CD4-positive, alpha-beta T cell (primary cell): Measurements from ENCODE around the gene TMEM132D. TPM values are rescaled to one million over a fixed set of nuclear protein-coding genes. Genes with fewer than 3 reads are reported as not detected.

ENCODE experiments used
- ATAC-seq: fragments of 200-7000 bp; cut with Tn5 transposase; one replicate; pipeline ENCODE4 v1.10.0; 2022; ENCODE audit warnings: mild to moderate bottlenecking; ENCODE audit not compliant: poor library complexity
- CTCF ChIA-PET: fragments of 350-600 bp; sonication (Branson Sonifier 250); formaldehyde crosslinking; loops from one replicate; lab custom pipeline; 2021; ENCODE audit warnings: antibody characterized with exemption, inconsistent platforms; lab: Charles Lee
- POLR2A ChIA-PET: fragments of 350-600 bp; sonication (Branson Sonifier 250); formaldehyde crosslinking; loops from one replicate; lab custom pipeline; 2021; ENCODE audit warnings: antibody characterized with exemption, inconsistent platforms; lab: Charles Lee
- DNase-seq, 14 experiments: peaks; one replicate each; pipeline ENCODE4 v3.0.0-alpha.2; 2013 to 2020; ENCODE audit warnings: mixed read lengths in 2 of 14
- H3K27ac ChIP-seq, 2 donors: one replicate each; pipeline versions ENCODE4 v1.5.1 to v1.7.0; 2013; ENCODE audit warnings: low read length in 2 of 2, low read depth in 1 of 2, mild to moderate bottlenecking in 1 of 2
- H3K27me3 ChIP-seq, 2 experiments: 1 replicate in 1 of 2; 2 replicates in 1 of 2; pipeline versions ENCODE4 v1.6.1 to v1.7.0; 2013; ENCODE audit warnings: low read length in 2 of 2, control low read depth in 1 of 2, mild to moderate bottlenecking in 1 of 2, moderate library complexity in 1 of 2; ENCODE audit not compliant: insufficient read depth in 2 of 2, control insufficient read depth in 1 of 2
- H3K36me3 ChIP-seq: one replicate; pipeline ENCODE4 v1.6.1; 2013; ENCODE audit warnings: low read length, control low read depth; ENCODE audit not compliant: insufficient read depth
- H3K4me1 ChIP-seq: one replicate; pipeline ENCODE4 v1.6.1; 2013; ENCODE audit warnings: low read length, control low read depth; ENCODE audit not compliant: insufficient read depth
- H3K4me3 ChIP-seq: one replicate; pipeline ENCODE4 v1.5.1; 2013; ENCODE audit warnings: mild to moderate bottlenecking, low read length, moderate library complexity
- H3K9me3 ChIP-seq, 2 experiments: 1 replicate in 1 of 2; 2 replicates in 1 of 2; pipeline versions ENCODE4 v1.6.1 to v1.7.0; 2013; ENCODE audit warnings: low read length in 2 of 2, mild to moderate bottlenecking in 2 of 2, control low read depth in 1 of 2, moderate library complexity in 1 of 2; ENCODE audit not compliant: control insufficient read depth in 1 of 2, insufficient read depth in 1 of 2
- H3K27ac Mint-ChIP-seq: one replicate; pipeline ENCODE4 v1.8.0; 2020; ENCODE audit warnings: mixed read lengths
- H3K27me3 Mint-ChIP-seq: one replicate; pipeline ENCODE4 v1.8.0; 2021; ENCODE audit warnings: mixed read lengths
- H3K36me3 Mint-ChIP-seq: one replicate; pipeline ENCODE4 v1.8.0; 2021; ENCODE audit warnings: low read depth, mixed read lengths
- H3K4me1 Mint-ChIP-seq: one replicate; pipeline ENCODE4 v1.8.0; 2021; ENCODE audit warnings: low read depth, mixed read lengths
- H3K4me3 Mint-ChIP-seq: one replicate; pipeline ENCODE4 v1.8.0; 2020; ENCODE audit warnings: mild to moderate bottlenecking, mixed read lengths
- H3K9me3 Mint-ChIP-seq: one replicate; pipeline ENCODE4 v1.8.0; 2020; ENCODE audit warnings: mixed read lengths
- CTCF ChIP-seq: fragments of 200-600 bp; IDR thresholded peaks from one replicate; pipeline ENCODE4 v1.8.0; 2022; ENCODE audit warnings: antibody characterized with exemption, mild to moderate bottlenecking
- intact Hi-C, 2 experiments: fragments of 100-400 bp; cut with DNase I in 1 of 2; cut with micrococcal nuclease in 1 of 2; formaldehyde crosslinking; loops; one replicate each; pipeline versions ENCODE4 v1.15.1 to v1.9.0; 2023 to 2025; cut with DNase I, micrococcal nuclease
- total RNA-seq, 174 experiments: library from RNA in 2 of 174; stranded (reverse) in 2 of 174; gene quantifications; one replicate each; pipeline ENCODE4 v1.2.3 and lab custom pipeline; 2021 to 2026

Gene TMEM132D
- total RNA-seq, 2 experiments from 2014 or later: not detected

DNA sequence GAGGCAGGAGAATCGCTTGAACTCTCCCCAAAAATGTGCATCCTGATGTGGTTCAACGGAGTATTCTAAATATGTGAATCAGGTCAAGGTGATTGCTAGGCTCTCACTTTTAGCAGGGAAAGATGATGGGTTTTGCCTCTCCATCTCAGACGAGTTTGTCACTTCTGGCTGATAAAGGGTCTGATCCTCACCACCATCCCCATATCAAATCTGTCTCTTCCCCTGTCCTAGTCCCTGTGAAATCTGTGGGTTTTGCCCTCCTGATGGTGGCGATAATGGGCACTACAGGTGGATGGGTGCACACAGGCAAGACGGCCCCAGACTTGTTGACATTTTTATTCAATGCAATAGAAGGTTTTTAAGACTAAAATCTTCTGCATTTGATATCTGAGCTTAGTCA is 665.9 kb downstream of the TMEM132D start:
- intact Hi-C loops: no loop called here
- Histone ChIP-seq H3K9me3 (no peaks in the 10 kb centered on the region), H3K27ac (no peak overlapping the region), H3K4me3 (no peak overlapping the region), H3K36me3 (no peaks in the 10 kb centered on the region), H3K4me1 (no peaks in the 10 kb centered on the region), H3K27me3 (no peaks in the 10 kb centered on the region)
- Mint-ChIP-seq H3K4me3 (no peak overlapping the region), H3K9me3 (peaks cover 13% of the 10 kb centered on the region), H3K4me1 (no peaks in the 10 kb centered on the region), H3K27me3 (no peaks in the 10 kb centered on the region), H3K27ac (no peak overlapping the region), H3K36me3 (no peaks in the 10 kb centered on the region)
- no peak for ATAC-seq
- ChIA-PET CTCF (no interaction called here), POLR2A (no interaction called here)
- no peak for TF ChIP-seq CTCF
- no peak for DNase-seq

DNA sequence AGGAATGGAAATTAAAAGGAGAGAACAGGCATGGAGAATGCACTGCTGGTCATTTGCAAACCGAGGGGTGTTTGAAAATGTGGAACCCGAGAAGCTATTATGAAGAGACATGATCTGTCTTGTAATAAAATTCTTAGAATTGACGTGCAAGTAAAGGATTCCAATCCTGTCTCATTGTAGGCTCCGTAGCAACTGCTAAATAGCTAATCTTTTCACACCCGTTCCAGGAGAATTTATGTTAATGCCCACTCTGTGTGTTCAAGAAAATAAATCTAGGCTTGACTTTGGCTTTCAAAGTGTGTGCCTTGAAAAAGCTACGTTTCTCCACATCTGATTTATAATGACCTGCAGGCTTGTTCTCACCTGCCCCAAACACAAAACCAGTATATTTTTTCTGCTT is 669.6 kb downstream of the TMEM132D start:
- Mint-ChIP-seq H3K4me3 (no peak overlapping the region), H3K9me3 (peaks cover 6% of the 10 kb centered on the region), H3K27me3 (no peaks in the 10 kb centered on the region), H3K27ac (no peak overlapping the region), H3K4me1 (no peaks in the 10 kb centered on the region), H3K36me3 (no peaks in the 10 kb centered on the region)
- H3K27ac ChIP-seq: no peak overlapping the region
- TF ChIP-seq CTCF: no peak
- H3K4me3 ChIP-seq: no peak overlapping the region
- H3K9me3 ChIP-seq: peaks cover 0 to 3% of the 10 kb centered on the region in 2 experiments
- H3K36me3 ChIP-seq: no peaks in the 10 kb centered on the region
- CTCF ChIA-PET: no interaction called here
- H3K27me3 ChIP-seq: no peaks in the 10 kb centered on the region
- ATAC-seq (no peak), DNase-seq (no peak)
- H3K4me1 ChIP-seq: no peaks in the 10 kb centered on the region
- POLR2A ChIA-PET: no interaction called here
- intact Hi-C loops: no loop called here

- Mint-ChIP-seq H3K27ac (no peak overlapping the region), H3K36me3 (no peaks in the 10 kb centered on the region), H3K4me1 (no peaks in the 10 kb centered on the region), H3K9me3 (peaks cover 3% of the 10 kb centered on the region), H3K27me3 (no peaks in the 10 kb centered on the region), H3K4me3 (no peak overlapping the region)
- H3K27me3 ChIP-seq: no peaks in the 10 kb centered on the region
- H3K4me1 ChIP-seq: no peaks in the 10 kb centered on the region
- H3K36me3 ChIP-seq: no peaks in the 10 kb centered on the region
- intact Hi-C loops: no loop called here
- DNase-seq: no peak
- H3K27ac ChIP-seq: no peak overlapping the region
- ChIA-PET CTCF (no interaction called here), POLR2A (no interaction called here)
- TF ChIP-seq CTCF: no peak
- no peak overlapping the region for H3K4me3 ChIP-seq
- H3K9me3 ChIP-seq: peaks cover 0 to 3% of the 10 kb centered on the region in 2 experiments
- ATAC-seq: no peak
Observed at GRCh38 chr12:129231491-129231890, 672.3 kb downstream of the TMEM132D start.
